NCI-H1694 (cell line): ENCODE data around the gene BCAM.
A peak's percentile ranks its signal among the peaks of the same experiment; 100 is the strongest.

Experiments used
- DNase-seq: peaks from one replicate; lab custom pipeline; 2025; lab: John Stamatoyannopoulos, UW

BCAM gene

GRCh38 chr19:44792281-44792680, 16.6 kb upstream of the BCAM start:
- no peak for DNase-seq

- no peak for DNase-seq
These were observed 14.3 kb upstream of the BCAM start for GRCh38 chr19:44794610-44795009.

GRCh38 chr19:44795398-44795987, 13.4 kb upstream of the BCAM start:
- DNase-seq, result no peak

GRCh38 chr19:44796701-44797115, 12.2 kb upstream of the BCAM start:
- no peak for DNase-seq

GRCh38 chr19:44799627-44800346, 9.1 kb upstream of the BCAM start:
- DNase-seq, result no peak

- DNase-seq, result peak; percentile 80
These were observed 8.4 kb upstream of the BCAM start for GRCh38 chr19:44800461-44800860.

- no peak for DNase-seq
These were observed 5.2 kb upstream of the BCAM start for GRCh38 chr19:44803442-44804428.

- no peak for DNase-seq
These were observed 2.6 kb upstream of the BCAM start for GRCh38 chr19:44806291-44806690.

- no peak for DNase-seq
These were observed 1.7 kb upstream of the BCAM start for GRCh38 chr19:44807162-44807561.

- DNase-seq, result no peak
These were observed 1.0 kb upstream of the BCAM start for GRCh38 chr19:44807652-44808462.

GRCh38 chr19:44809577-44810233, 802 bp downstream of the BCAM start:
- no peak for DNase-seq

GRCh38 chr19:44810234-44811121, 1.6 kb downstream of the BCAM start:
- DNase-seq, result no peak

GRCh38 chr19:44811122-44811419, 2.2 kb downstream of the BCAM start:
- DNase-seq, result no peak

- no peak for DNase-seq
These were observed 3.3 kb downstream of the BCAM start for GRCh38 chr19:44812142-44812718.

- DNase-seq, result no peak
These were observed 4.4 kb downstream of the BCAM start for GRCh38 chr19:44813070-44813840.

- no peak for DNase-seq
These were observed 5.1 kb downstream of the BCAM start for GRCh38 chr19:44813841-44814470.

- no peak for DNase-seq
These were observed 5.6 kb downstream of the BCAM start for GRCh38 chr19:44814517-44814916.

- no peak for DNase-seq
These were observed 7.4 kb downstream of the BCAM start for GRCh38 chr19:44816301-44816700.
